HG03565 (cell line): ENCODE data around the gene RIBC2.
"Not testable (repeated sequence)": the region's sequence is repeated elsewhere in the genome, so short reads cannot be mapped to it uniquely, and the experiment has no call there.

ENCODE experiments used
- ATAC-seq: cut with Tn5 transposase; IDR thresholded peaks from one replicate; pipeline ENCODE4 v1.9.1; 2021; ENCODE audit warnings: mild to moderate bottlenecking, moderate library complexity; ENCODE audit not compliant: unreplicated experiment

RIBC2 gene

DNA sequence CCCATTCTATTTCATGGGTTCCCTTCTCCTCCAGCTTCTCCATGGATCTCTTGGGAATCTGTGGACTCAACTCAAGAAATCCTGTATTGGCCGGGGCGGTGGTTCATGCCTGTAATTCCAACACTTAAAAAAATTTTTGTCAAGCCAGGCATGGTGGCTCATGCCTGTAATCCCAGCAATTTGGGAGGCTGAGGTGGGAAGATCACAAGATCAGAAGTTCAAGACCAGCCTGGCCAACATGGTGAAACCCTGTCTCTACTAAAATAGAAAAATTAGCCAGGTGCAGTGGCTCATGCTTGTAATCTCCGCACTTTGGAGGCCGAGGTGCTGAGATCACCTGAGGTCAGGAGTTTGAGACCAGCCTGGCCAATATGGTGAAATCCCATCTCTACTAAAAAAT lies 34.1 kb downstream of the RIBC2 start:
- ATAC-seq, result not testable (repeated sequence)

DNA sequence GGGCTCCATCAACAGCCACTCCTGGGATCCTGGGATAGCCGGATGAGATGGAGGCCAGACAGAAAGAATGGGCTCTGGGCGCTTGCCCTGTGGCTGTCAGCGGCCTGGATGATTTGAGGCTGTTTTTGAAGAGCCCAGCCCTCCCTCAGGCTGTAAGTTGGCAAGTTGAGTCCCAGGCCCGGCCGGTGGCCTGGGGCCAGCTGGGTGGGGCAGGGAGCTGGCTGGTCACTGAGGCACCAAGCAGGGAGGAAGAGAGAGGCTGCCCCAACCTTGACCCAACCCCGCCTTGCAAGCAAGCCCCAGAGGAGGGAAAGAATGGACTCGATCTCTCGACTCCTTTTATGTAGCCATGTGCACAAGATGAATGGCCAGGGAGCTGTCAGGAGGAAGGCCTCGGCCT lies 34.9 kb downstream of the RIBC2 start:
- ATAC-seq, result no peak

GRCh38 chr22:45449442-45449841 lies 35.9 kb downstream of the RIBC2 start:
- ATAC-seq, result not testable (repeated sequence)

DNA sequence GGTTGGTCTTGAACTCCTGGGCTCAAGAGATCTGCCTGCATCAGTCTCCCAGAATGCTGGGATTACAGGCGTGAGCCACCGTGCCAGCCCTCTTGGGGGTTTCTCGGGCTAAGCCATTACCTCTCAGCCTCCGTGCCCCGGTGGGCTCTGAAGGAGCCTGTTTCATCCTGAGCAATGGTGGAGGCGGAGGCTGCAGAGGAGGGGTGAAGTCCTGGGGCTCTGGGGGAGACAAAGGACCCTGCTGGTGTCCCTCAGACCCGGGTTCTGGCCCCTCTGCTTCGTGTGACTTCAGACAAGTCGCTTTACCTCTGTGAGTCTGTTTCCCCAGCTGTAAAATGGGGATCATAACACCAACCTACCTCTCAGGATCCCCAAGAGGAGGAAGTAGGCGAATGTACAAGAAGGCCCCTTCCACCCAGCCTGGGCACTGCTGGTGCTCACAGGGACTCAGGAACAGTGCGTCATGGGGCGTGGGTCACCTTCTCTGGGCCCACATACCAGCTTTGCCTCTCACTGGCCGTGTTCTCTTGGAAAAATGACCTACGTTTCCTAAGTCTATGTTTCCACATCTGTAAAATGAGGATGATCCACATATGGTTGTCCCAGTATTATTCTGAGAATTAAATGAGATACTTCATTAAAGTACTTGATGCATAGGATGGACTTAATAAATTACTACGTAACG lies 36.8 kb downstream of the RIBC2 start:
- no peak for ATAC-seq

DNA sequence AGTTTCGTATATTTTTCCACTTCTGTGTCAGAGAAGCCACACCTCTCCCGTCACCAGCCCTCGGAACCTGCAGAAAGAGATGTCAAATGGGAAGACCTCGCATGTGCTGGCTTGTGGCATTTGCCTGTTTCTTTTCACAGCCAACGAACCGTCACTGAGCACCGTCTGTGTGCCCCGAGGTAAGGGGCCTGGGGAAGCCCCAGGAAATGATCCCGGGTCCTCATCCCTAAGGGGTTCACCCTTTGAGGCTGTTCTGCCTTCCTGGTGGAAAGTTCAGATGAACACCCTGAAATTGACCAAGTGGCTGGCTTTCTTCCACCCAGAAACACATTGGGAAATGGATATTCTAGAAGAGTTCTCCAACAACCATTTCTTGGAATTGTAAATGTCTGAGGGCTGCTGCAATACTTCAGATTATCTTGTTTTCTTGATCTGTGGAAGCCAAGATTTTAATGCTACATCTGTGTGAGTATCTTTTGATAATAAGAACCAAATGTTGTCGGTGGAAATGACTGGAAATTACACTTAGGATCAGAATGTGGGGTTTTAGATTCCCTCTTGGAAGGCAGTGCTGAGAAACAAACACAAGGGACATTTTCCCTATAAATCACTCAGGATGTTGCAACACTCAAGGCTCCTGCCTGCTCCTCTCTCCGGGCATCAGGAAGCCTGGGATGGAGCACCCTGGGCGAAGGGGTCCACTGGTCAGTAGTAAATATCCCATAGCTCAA lies 37.6 kb downstream of the RIBC2 start:
- ATAC-seq, result no peak

DNA sequence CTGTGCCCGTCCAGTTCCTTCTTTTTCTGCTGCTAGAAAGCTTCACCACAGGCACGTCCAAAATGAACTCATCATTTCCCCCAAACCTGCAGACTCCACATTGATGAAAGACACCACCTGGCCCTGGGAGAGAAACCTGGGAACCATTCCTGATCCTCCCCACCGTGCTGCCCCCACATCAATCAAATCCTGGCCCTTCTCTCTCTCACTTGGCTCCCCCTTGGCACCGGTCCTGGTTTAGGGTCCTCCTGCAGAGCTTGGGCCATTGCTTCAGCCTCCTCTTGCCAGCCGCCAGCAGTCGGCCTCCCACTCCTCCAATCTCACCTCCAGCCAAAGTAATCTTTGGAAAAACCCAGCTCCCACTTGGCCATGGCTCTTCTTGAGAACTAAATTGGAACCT lies 38.5 kb downstream of the RIBC2 start:
- no peak for ATAC-seq

GRCh38 chr22:45452565-45453379 lies 39.3 kb downstream of the RIBC2 start:
- ATAC-seq, result no peak

DNA sequence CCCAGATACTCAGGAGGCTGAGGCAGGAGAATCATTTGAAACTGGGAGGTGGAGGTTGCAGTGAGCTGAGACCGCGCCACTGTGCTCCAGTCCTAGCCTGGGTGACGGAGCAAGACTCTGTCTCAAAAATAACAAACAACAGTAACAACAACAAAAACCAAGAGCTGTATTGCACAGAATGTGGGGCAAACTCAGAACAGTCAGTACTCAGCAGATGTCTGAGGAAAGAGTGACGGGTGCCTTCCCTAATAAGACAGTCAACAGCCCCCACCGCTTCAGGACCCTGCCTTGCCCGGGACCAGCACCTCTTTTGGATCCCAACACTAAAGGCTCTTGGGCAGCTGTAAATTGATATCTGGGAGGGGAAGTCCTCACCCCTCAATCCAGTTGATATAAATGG lies 40.3 kb downstream of the RIBC2 start:
- ATAC-seq, result no peak

DNA sequence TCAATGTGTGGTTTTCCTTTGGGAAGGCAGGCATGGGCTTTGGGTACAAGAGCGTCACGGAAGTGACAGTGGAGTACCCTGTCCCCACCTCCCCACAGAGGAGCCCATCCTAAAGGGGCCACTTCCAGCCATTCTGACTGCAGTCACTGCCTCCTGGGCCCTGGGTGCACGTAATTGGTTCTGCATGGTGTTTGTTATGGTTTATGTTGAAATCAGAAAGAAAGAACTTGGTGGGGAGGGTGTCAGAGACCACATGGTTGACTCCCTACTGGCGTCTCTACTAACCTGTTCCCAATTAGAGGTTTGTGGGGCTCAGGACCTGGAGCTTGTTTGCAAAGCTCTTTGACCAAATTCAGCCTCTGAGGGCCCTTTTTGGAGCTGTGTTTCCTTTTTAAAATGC lies 40.8 kb downstream of the RIBC2 start:
- ATAC-seq, result no peak

- ATAC-seq, result no peak
Measured at GRCh38 chr22:45455212-45455611, 41.7 kb downstream of the RIBC2 start.

DNA sequence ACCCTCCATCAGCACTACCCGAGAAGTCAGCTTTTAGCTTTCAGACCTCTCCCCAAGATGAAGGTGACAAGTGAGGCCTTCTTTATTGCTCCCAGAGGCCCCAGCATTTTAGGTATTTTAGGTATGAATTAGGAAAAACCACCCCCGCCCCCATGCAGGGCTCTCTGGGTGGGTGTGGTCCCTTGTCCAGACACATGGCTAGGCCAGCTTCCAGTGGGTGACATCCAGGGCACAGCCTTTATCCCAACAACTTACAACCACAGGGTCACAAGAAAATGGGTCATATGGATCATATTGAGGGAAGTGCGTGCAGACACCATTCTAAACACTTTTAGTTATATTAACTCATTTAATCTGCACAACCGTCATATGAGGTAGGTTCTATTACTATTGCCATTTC lies 42.1 kb downstream of the RIBC2 start:
- no peak for ATAC-seq

GRCh38 chr22:45456811-45457210 lies 43.3 kb downstream of the RIBC2 start:
- ATAC-seq, result no peak

GRCh38 chr22:45458532-45458931 lies 45.0 kb downstream of the RIBC2 start:
- ATAC-seq, result no peak

GRCh38 chr22:45459235-45459634 lies 45.7 kb downstream of the RIBC2 start:
- no peak for ATAC-seq

DNA sequence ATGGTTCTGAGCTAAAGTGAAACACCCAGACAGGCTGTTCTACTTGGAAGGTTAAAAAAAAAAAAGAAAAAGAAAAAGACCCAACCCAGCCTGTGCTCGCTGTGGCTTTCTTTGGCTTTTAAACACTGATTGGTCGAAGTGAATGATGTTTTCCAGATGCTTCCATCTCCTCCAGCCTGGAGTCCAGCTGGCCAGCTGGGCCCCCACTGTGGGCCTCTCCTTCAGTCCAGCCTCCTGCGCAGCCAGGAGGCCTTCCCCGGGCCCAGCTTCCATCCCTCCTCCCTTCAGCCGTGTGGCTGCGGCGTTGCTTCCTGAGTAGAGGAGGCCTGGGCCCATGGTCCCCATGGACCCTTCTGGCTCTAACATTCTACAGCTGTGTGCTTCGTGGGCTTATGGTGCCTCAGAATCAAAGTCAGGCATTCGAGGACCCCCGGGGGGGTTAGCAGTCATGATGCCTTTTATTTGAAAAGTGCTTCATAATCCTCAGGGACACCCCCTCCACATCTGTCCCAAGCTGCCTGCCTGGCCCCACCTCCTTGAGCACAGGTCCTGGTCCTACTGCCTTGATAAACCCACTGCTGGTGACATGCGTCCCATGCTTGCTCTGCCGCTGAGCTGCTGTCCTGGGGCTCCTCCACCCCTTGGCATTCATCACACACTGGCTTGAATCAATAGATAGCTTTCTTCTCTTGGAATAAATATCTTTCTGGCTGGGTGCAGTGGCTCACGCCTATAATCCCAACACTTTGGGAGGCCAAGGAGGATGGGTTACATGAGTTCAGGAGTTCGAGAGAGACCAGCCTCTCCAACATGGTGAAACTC lies 47.0 kb downstream of the RIBC2 start:
- ATAC-seq, result no peak

DNA sequence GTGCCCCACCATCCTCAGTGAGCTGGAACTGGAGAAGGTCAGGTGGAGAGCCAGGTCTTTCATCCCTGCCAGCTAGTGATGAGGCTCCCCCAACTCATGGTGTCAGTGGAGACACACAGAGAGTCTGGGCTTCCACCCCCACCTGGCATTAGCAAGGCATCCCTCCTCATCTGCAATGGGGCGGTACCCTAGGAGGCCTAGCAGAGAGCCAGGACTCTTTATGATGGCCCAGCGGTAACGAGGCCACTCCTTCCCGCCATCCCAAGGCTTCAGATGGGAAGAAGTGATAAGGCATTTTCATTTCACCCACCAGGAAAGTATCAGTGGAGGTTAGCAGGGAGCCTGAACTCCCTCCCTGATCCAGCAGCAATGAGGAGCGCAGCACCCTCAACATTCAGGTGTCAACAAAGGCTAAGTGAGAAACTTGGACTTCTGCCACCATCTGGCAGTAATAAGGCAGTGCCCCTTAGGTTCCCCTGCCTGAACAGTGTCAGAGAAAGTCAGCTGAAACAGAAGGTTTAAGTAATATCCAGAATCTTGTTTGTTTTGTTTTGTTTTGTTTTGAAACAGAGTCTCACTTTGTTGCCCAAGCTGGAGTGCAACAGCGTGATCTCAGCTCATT lies 48.7 kb downstream of the RIBC2 start:
- no peak for ATAC-seq

- not testable (repeated sequence) for ATAC-seq
Measured at GRCh38 chr22:45463691-45464090, 50.2 kb downstream of the RIBC2 start.

- no peak for ATAC-seq
Measured at GRCh38 chr22:45465633-45466032, 52.1 kb downstream of the RIBC2 start.

DNA sequence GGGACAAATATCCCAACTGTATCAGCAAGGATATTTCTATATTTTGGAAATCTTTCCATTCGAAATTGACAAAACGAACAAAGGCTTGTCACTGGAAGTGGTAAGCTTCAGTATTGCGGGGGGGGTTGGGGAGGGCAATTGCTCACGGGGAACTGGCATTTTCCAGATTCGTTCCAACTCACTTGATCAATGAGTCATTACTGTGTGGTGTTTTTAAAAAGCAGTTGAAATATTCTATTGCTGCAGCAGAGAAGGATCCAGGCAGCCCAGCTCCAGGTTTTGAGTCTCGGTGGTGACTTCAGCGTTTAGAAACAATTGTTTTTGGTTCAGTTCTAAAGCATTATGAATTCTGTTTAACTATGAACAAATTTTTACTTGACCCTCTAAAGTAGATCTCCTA lies 55.4 kb downstream of the RIBC2 start:
- ATAC-seq, result no peak

DNA sequence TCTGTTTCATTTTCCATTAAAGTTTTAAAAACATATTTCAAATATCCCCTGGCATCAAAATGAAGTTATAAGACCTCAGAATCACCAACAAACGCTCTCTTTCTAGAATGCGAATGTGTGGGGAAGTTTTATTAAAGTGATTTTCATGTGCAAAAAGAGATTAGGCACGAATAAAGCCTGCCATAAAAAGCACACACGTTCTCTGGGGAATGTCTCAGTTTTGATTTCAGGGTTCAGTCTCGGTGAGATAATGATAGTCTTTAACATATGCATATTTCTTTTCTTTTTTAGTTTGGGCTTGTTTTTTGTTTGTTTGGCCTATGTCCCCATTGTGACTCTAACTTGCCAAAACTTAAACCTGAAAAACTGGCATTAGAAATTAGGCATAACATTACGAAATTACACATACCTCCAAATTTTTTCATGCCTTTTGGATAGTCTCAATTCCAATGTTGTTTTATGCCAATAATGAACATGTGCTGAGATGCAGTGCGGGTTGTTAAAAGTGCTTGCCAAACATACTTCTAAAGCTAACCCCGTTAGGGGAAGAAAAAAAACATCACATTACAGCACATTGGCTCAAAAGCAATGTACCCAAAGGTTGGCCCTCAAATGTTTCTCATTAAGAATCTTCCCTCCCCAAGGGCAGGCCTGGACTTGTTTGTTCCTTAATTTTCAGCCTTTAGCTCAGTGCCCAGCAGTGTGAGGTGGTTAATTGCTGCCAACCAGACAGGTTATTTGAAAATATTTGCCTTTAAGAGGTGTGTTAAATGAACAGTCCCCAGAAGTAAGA lies 56.0 kb downstream of the RIBC2 start:
- ATAC-seq, result no peak
